Renal cortex interstitium (tissue), 11 donors: ENCODE results near the gene POLR1G. TPM values are rescaled to one million over a fixed set of nuclear protein-coding genes. Genes with fewer than 3 reads are reported as not detected.
"Not testable (repeated sequence)": the region's sequence is repeated elsewhere in the genome, so short reads cannot be mapped to it uniquely, and the experiment has no call there.

Source experiments
- DNase-seq, 11 donors: peaks; one replicate each; pipeline ENCODE4 v3.0.0-alpha.2; 2013; ENCODE audit warnings: low read depth in 9 of 11, low spot score in 4 of 11; ENCODE audit errors: extremely low read depth in 1 of 11
- polyA plus RNA-seq, 3 donors: library from polyadenylated mRNA; unstranded; fragments of 120-200 nt; gene quantifications; one replicate each; pipeline ENCODE4 v1.2.1, GENCODE V29; 2013; ENCODE audit not compliant: insufficient read length in 3 of 3

The POLR1G gene
- polyA plus RNA-seq, 3 donors = 3.3 to 4.5 (median 4.3) TPM

DNA sequence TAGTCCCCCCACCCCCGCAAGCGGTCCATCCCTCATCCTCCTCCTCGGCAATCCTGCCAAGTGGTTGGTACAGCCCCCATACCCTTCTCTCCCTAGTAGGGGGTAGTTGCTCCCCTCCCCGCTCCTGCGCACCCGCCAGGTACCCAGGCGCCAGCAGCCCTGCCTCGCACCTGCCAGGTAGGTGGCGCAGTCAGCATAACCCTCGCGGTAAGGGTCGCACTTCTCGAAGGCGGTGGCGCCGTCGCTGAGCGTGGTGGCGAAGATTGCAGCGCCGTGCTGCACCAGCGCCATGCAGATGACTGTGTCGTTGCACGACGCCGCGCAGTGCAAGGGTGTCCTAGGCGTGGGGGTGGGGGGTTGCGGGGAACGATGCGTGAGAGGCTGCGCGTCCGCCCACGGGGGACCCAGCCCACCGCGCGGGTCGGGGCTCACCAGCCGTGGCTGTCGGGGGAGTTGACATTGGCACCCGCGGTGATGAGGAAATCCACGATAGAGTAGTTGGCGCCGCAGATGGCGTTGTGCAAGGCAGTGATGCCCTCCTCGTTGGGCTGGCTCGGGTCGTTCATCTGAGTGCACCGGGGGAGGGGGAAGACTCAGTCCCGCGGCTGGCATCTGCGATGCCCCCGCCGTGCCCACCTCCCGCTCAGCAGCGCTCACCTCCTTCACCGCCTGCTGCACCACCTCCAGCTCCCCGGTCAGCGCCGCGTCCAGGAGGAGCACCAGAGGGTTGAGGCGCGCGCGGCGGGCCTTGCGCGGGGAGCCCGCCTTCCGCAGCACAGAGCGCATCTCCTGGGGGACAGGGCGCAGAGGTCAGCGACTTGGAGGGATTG, 20.8 kb upstream of the POLR1G start:
- no peak for DNase-seq

DNA sequence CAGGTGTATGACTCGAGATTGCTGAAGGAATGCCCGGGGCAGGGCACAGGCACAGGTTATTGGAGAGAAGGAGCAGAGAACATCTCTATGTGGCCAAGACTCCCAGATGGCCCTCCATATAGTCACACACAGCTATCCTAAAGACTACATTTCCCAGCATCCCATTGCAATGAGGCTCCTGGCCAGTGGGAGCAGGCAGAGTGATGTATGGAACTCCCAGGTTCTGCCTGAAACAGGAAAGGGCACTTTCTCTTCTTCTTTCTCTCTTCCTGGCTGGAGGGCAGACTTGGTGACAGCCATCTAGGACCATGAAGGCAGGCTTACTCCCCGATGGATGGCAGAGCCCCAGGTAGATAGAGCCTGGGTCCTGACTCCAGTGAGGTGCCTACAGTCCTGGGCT, 15.1 kb upstream of the POLR1G start:
- DNase-seq = no peak

DNA sequence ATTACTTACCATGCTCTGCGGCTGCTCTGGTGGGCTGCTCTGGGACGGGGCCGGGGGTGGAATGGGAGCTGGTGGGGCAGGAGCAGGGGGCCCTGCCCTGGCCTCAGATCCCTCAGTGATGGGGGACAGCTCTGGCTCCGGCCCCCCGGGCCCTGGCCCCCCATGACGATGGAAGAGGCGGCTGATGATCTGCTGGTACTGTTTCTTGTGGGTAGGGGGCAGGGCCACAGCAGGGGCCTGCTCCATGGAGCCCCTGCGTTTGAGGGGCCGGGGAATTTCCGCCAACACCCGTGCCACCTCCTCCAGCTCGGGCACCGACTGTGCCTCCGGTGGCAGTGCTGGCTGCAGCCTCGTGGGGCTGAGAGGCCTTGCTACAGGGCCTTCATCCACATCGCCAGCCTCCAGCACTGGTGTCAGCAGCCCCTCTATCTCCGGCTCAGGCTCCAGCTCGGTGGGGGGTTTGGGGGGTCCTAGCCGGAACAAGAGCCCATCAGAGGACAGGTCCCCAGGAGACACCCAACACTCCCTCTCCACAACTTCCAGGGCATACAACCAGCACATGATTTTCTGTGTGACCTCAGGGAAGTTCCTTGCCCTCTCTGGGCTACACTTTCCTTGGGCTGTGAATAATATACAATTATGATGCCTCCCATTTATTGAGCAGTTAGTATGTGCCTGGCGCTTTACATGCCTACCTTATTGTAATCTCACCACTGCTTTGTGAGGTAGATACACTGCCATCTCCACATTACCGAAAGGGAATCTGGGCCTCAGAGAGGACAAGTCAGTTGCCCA, 14.4 kb upstream of the POLR1G start:
- no peak for DNase-seq

DNA sequence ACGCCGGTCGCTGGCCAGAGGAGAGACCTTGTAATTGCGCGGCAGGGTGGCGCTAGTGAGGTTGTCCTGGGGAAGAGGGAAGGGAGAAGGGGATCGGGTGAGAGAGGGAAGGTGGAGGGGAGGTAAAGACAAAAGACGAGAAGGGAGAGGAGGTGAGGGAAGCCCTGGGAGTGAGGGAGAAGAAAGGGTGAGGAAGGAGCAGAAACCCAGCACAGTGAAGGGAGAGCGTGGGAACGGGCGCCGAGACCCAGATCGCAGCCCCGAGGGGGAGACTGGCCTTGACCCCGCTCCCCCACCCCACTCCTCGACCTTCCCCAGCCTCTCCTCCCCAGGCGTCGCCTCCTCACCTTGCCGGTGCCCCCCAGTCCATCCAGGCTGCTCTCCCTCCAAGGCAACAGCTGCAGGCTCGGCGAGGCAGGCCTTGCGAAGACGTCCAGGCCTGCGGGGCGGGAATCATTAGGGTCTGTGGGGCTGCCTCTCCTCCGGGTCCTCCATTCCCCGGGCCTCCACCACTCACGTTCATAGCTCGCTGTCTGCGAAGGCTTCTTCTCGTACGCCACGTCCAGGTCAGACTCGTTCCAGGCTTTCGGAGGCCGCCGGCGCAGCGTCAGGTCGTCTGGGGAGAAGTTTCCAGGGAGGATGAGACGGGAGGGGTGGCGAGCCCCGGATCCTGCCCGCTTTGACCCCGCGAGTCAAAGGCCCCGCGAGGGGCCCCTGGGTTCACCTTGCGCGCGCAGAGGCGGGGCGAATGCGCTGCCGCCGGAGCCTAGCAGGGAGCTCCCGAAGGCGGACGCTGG, 10.4 kb upstream of the POLR1G start:
- DNase-seq = no peak

DNA sequence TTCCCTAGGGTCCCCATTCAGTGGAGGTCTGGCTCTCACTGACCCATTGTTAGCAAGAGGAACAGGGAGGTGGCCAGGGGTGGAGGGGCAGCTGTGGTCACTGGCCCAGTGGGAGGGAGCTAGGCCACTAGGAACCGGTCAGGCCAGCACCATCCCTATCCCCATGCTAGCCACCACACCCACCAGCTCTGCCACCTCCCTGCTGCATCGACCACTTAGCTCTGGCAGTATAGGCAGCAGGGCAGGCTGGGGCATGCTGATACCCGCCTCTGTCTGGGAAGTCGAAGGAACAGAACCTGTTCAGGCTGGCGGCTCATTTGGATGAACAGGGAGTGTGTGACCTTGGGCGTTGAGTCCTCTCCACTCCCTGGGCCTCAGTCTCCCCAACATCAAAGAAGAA, 6.3 kb upstream of the POLR1G start:
- DNase-seq = no peak

DNA sequence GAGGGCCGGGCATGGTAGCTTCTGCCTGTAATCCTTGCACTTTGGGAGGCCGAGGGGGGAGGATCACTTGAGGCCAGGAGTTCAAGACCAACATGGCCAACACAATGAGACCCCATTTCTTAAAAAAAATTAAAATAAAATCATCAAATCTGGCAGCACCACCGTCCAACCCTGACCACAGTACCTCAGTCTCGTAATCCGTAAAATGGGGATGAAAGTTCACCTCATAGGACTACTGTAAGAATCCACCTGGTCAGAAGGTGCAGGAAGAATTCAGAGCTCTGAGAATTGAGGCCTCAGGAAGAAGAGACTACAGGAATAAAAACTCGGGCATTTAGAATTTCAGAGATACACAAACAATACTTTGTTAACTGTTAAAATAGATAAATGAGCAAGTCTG, 4.6 kb upstream of the POLR1G start:
- no peak for DNase-seq

DNA sequence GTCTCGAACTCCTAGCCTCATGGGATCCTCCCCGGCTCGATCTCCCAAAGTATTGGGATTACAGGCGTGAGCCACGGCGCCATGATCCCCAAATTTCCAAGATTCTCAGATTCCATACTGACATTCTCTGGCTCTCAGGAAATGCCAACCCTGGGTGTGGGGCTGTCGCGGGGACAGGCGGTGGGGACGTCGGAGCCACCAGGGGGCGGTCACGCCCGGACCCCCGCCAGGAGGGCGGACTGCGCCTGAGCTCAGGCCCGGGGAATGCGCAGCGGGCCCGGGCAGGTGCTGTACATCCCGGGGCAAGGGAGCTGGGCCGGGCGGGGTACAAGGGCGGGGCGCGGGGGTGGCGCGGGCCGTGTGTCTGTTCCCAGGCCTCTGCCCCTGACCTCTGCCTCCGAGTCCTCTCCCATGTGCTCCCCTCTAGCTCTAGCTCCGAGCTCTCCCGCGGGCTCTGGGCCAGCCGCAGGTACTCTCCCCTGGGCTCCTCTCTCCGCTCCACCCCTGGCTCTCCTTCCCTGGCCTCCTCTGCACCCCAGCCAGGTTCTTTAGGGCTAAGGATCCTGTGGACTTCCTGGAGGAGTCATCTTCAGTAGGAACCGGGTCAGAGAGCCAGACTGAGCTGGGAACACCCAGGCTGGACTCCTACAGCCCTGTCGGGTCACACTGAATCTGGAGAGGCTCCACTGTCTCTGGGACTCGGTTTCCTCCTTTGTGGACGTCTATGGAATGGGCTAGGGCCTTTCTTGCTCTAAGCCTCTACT, 4.0 kb upstream of the POLR1G start:
- peak in 2 of 11 donors; percentile 20 to 28 for DNase-seq

DNA sequence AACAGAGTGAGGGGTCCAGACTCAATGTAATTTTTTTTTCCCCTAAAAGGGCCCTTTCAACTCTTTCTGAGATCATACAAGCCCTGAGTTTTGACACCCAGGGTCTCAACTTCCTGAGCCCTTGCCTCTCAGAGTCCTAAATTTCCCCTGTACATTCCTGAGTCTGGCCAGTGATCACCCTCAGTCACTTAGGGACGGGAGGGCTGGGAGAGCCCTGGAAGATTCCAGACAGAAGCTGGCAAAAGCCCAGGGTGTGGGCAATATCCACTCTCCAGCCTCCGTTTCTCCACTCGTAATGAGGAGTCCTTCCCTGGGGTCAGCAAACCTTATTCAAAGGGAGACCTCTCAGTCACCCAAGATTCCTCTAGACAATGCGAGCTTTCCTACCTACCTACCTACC, 3.2 kb upstream of the POLR1G start:
- DNase-seq = no peak

DNA sequence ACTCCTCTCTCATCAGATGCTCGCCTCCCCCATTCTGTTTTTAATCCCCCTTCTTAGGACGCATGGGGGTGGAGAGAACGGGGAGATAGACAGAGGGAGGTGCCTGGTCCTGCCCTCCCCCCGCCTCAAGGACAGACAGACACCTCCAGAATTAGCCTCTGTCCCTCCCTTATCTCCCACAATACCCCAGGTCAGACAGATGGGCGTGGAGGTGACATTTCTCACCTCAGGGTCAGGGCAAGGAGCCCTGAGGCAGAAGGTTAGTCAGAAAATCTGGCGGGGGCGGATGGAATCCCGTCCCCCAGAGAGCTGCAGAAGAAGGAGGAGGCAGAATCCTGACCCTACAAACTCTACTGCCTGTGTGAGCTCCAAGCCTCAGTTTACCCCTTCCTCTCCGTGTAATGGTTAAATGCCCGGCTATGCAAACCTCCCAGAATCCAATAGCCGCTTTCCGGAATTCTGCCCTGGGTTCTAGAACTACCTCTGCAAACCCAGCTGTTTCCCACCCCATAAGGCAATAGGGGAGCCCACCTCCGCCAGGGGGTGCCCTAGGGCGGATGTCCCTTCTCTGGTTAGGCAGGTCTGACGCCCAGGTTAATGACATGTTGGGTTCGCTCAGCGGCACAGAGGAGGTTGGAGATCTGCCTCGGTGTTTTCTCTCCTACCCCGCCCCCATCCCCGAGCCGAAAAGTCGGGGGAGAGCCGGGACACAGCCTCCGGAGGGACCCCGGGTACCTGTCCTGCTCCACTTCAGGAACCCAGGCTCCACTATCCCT, 2.5 kb upstream of the POLR1G start:
- DNase-seq = peak in 1 of 11 donors; percentile 29

DNA sequence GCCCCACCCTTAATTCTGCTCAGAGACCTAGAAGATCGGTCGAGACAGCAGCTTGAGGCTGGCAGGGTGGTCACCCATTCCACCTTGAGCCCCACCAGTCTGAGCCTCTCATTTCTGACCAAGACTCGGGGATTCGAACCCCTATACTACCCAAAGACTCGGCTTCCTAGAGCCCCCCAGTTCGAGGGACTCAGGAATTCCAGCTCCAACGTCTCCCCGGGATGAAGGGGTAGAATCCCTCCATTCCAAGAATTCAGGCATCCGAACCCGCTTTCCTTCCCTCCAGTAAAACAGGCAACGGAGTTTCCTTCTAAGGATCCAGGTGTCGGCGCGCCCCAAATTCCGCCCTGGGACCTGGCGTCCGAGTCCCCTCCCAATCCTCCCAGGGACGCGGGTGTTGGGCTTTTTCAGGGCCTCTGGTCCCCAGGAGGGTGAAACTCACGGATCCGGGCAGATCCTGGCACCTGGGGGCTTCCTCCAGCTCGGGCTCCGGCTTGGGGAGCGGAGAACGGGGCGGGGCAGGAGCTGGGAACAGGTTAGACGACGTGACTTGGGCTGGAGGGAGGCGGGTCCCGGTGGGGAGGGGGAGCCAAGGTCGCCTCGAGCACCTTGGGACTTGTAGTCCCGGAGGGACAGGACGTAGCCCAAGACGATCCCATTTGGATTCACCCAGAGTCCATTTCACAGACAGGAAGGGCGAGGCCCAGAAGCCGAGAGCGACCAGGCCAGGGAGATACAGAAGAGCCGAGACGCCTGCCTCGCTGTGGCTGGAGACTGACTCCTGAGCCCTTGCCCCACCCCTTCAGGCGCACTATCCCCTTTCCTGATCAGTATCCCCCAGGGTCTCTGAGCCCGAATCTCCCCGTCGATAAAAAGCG, 1.6 kb upstream of the POLR1G start, which contains the start of gene PPP1R13L:
TSS of gene PPP1R13L (minus strand) at position 513 of the 878 bp plus-strand sequence. CDS start 6,751 bp downstream, outside the sequence.
- DNase-seq = peak in 3 of 11 donors; percentile 38 to 49 (median 48)

DNA sequence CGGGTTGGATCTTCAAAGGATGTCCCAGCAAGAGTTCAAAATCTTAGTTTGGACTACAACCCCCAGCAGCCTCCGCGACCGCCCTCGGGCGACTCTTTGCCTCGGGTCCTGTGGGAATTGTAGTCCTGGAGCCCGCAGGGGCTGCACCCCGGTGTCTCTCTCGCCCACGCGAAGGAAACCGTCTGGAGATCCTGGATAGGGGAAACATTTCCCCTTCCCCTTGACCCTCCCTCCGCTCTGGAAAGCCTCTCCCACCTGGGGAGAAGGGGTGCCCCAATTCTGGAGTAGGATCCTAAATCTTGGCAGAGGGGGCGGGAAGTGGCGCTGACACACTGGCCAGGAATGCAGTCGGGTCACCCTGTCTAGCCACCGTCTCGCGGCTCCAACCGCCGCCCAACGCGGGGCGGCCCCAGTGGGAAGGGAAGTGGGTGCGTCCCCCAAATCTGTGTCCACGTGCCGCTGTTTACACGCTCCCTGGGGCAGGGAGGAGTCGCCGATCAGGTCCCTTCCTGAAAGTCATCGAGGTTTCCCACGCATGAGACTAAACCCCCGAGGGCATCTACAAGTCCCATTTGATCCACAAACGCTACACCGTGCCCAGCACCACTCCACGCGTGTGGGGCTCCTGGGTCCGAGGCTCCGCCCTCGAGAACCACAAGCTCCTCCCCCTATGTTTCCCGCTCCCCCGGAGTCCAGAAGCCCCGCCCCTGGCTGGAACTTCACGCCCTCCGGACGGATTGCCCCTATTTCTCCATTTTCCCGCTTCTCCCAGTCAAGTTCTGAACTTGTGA, 814 bp upstream of the POLR1G start:
- DNase-seq = peak in 6 of 11 donors; percentile 67 to 82 (median 74)

DNA sequence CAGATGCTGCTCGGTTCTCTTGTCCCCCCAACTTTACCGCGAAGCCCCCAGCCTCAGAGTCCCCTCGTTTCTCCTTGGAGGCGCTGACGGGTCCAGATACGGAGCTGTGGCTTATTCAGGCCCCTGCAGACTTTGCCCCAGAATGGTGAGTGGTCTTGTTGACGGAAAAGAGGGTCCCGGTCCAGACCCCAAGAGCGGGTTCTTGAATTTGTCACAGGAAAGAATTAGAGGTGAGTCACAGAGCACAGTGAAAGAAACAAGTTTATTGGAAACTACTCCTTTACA, 589 bp downstream of the POLR1G start:
- DNase-seq = no peak

DNA sequence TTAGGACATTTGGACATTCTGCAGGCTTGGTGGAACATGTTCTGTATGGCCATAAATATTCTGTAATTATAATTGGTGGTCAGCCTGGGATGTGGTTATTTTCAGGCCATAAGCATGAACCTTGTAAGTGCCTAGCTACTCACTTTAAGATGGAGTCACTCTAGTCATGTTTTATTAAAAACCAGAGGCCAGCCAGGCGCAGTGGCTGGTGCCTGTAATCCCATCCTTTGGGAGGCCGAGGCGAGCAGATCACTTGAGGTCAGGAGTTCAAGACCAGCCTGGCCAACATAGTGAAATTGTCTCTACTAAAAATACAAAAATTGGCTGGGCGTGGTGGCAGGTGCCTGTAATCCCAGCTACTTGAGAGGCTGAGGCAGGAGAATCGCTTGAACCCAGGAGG, 1.1 kb downstream of the POLR1G start:
- DNase-seq = not testable (repeated sequence)

DNA sequence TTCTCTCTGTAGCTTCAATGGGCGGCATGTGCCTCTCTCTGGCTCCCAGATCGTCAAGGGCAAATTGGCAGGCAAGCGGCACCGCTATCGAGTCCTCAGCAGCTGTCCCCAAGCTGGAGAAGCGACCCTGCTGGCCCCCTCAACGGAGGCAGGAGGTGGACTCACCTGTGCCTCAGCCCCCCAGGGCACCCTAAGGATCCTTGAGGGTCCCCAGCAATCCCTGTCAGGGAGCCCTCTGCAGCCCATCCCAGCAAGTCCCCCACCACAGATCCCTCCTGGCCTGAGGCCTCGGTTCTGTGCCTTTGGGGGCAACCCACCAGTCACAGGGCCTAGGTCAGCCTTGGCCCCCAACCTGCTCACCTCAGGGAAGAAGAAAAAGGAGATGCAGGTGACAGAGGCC, 1.7 kb downstream of the POLR1G start:
- DNase-seq = no peak

DNA sequence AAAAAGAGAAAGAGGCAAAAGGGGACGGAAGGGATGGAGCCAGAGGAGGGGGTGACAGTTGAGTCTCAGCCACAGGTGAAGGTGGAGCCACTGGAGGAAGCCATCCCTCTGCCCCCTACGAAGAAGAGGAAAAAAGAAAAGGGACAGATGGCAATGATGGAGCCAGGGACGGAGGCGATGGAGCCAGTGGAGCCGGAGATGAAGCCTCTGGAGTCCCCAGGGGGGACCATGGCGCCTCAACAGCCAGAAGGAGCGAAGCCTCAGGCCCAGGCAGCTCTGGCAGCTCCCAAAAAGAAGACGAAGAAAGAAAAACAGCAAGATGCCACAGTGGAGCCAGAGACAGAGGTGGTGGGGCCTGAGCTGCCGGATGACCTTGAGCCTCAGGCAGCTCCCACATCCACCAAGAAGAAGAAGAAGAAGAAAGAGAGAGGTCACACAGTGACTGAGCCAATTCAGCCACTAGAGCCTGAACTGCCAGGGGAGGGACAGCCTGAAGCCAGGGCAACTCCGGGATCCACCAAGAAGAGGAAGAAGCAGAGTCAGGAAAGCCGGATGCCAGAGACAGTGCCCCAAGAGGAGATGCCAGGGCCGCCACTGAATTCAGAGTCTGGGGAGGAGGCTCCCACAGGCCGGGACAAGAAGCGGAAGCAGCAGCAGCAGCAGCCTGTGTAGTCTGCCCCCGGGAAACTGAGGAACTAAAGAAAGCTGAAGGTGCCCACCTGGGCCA, 2.5 kb downstream of the POLR1G start:
- DNase-seq = no peak

DNA sequence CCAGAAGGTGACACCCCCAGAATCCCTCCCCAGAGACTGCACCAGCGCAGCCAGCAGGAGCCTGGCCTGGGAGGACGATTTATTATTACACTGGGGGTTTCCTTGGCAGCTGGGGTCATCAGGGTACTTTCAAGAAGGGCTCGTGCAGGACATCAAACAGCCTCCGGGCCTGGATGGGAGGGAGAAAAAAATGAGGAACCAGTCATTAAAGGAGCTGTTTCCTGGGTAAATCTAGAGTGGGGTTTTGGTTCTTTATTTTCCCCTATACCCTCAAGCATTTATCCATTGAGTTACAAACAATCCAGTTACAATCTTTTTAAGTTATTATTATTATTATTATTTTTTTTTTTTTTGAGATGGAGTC, 3.1 kb downstream of the POLR1G start:
- DNase-seq = no peak
